Umbilical cord (tissue), 2 donors: ENCODE results near the gene ARL5B. TPM values are rescaled to one million over a fixed set of nuclear protein-coding genes. Genes with fewer than 3 reads are reported as not detected.

ENCODE experiments used
- DNase-seq: peaks from one replicate; pipeline ENCODE4 v3.0.0-alpha.2; 2015; ENCODE audit warnings: low spot score
- total RNA-seq: library from RNA; depleted of rRNA; stranded (reverse); fragments of >200 nt; gene quantifications from one replicate; pipeline ENCODE4 v1.2.3, GENCODE V29; 2014; ENCODE audit warnings: low replicate concordance; ENCODE audit not compliant: insufficient read depth

ARL5B gene
- total RNA-seq, 1 donor from 2014 or later: 30.6 TPM

DNA sequence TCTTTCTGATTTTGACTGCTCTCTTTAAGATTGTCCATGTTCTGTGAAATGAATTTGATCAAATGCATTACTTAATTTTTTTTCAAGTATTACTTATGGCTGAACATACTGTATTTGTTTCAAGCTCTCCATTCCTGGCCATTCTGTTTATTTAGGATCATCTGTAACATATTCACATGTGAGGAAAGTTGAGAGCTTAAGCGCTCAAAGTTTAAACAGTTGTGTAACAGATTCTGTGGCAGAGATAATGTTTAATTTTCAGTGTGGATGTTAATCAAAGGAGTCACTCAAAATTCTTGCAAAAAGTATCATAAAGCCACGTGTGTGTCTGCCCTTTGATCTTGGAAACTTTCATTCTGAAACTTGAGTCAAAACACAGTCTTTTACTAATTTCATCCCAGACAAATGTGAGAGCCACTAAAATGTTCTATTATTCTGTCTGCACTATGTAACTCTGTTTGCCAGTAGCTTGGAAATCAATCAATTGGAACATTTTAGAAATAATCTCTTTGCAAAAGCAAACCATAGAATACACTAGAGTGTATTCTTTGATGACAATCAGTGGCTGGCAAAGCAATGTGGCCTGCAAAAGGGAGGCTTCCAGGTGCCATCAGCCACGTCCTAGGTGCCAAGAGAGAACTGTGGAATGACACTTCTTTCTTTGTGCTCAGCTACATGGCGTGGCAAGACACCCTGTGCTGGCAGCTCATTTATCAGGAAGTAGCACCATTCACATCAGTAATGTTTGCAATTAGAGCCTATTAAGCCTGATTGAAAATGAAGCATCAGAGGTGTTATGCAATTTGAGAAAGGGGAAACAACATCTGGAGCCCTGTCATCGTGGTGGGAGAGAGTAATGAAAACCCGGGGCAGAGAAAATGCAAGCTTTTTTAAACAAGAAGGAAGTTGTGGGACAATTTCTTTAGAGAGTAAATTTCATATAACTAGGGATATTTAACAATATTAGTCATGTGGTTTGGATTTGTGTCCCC, 40.9 kb downstream of the ARL5B start:
- DNase-seq: no peak

DNA sequence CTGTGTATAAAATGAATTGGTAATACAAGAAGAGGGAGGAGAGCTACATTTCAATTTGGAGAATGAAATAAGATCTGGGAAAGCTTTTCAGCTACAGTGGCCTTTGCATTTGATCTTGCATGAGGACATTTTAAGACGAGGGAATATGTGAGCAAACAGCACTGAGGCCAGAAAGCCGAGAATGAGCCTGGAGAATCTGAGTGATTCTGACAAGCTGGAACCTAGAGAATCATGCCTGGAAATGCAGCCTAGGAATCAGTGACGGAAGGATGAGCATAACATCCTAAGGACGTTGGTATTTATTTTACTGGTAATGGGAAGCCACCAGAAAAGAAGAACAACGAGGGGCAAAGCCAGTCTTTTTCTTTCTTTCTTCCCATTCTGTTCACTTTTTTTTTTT, 44.3 kb downstream of the ARL5B start:
- DNase-seq: no peak

DNA sequence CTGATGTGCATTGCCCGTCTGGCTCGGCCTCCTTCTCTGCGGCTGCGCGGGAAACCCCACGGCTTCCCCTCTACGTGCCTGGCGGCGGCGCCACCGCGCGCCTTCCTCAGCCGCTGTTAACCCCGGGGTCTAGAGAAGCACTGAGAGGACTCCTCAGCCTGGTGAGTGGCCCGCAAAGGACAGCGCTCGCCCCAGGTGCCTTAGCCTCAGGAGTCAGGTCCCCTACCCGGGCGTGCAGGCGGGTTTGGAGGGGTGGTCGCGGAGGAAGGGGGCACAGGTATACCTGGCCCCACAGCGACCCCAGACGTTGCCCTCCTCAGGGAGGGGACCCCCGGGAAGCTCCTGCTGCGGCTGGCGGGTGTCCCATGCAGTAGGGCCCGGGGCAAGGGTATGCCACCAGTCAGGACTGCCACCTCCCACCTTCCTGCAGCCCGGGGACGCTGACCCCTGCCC, 51.0 kb downstream of the ARL5B start:
- no peak for DNase-seq

DNA sequence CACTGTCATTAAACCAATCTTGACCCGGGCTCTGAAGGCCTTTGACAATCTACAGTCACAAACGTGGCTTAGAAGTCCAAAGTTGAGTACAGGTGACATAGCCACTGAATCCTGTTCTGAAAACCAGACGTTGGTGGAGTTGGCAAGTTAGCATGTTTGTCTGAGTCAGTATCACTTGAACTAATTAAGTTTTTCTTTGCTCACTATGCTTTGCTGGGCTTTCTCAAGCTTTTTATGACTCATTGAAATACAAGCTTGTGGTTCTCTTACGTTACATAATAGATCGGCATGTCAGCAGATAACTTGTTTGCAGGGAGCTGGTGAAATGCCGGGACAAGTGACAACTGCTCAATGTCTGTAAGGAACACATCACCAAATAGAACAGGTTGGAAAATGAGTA, 53.8 kb downstream of the ARL5B start:
- peak; percentile 8 for DNase-seq

DNA sequence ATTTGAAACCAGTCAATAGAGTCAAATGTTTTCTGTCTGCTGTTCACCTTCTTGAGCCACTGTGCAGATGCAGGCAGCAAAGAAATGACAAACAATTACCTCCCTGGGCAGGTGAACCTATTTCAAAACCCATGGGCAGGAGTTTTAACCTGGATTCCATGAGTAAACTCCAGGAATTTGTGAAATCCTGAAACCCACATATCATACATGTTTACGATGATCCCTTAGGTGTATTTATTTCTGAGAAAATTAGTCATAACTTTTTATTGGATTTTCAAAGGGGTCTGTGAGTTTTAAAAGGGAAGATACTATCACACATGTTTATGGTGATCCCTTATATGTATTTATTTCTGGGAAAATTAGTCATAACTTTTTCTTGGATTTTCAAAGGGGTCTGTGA, 59.8 kb downstream of the ARL5B start:
- DNase-seq: no peak

DNA sequence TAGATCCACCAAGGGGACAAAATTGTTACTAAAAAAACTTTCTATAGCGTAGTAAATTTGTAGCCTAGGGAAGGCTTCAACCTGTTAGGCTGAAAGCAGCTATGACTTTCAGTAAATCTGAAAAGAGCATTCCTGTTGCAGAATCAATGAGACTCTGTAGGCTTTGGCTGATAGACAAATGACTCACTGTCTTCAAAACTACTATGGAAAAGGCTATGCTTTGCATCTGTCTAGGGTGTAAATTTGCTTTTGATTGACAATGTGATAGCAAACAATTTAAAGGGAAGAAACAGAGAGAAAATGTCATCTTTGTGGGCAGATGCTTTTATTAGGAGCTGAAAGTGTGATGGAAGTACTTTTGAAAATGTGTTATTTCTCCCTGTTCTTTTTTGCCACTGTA, 60.6 kb downstream of the ARL5B start:
- DNase-seq: no peak

DNA sequence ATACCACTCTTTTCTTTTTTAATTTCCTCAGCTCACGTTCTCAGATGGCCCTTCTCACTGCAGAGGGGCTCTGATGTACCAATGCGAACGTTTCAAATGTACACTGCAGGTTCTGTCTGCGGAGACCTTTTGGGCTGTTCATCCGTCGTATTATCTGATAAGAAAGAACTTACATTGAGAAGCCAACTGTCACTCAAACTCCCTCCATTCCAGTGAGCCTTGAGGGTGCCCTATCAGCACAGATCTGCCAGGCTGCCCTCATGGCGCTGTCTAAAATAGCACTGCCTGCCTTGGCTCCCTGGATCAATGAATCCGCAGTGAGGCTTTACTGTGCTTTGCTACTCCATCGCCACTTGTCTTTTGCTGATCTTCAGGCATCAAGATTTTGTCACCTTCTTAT, 61.8 kb downstream of the ARL5B start:
- no peak for DNase-seq

DNA sequence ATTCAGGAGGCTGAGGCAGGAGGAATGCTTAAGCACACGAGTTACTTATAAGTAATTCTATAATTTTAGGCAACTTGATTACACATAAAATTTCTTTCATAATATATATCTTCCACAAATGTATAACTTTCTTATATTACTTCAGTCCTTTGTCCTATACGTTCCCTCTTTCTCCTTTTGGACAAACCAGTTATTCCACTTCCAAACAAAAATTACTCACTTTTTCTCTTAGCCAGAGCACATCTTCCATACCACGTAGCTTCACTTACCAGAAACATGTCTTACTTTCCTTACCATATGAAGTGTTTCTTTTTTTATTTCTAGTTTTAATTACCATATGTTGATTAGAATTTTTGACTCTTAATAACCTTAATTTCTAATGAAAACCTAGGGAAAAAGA, 64.6 kb downstream of the ARL5B start:
- no peak for DNase-seq

Other genes starting within 250 kb of the ARL5B start
- gene NSUN6, start 7.8 kb upstream of the ARL5B start, total RNA-seq: 17.8 TPM